Measurements from ENCODE around the gene DPEP1.

The DPEP1 gene

DNA sequence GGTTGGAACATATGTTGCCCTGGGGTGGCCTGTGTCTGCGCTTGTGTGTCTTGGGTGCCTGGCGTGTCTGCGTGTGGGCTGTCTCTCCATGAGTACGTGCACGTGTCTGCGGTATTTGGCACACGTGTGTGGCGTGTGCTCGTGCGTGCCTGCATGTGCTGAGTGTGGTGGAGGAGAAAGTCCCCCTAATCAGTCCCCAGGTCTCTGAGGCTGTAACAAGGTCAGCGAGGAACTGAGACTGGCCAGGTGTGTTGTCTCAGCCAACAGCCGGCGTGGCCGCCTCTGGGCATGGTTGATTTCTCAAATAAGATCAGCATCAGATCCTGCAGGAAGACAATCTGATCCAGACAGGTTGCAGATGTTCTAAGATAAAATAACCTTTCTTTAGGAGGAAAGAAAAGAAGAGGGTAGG is 41.4 kb upstream of the DPEP1 start:
- Histone ChIP-seq H3K4me1 (ENCODE audit: control insufficient read depth, insufficient read depth, low read length) (peaks cover 2% of the 10 kb centered on the region), H3K27me3 (ENCODE audit: control insufficient read depth, insufficient read depth, low read length) (peaks cover 4% of the 10 kb centered on the region; the same call in 1 of the 2 replicates), H3K4me3 (ENCODE audit: low read length) (no peak overlapping the region), H3K9me3 (ENCODE audit: control insufficient read depth, insufficient read depth, low read length) (no peaks in the 10 kb centered on the region), H3K36me3 (ENCODE audit: control insufficient read depth, insufficient read depth, low read length) (no peaks in the 10 kb centered on the region; the same call in 1 of the 2 replicates), H3K27ac (ENCODE audit: low read length) (no peak overlapping the region)
- WGBS (ENCODE audit: insufficient coverage, insufficient read length), result no CpG with 5 or more reads among the region's 14 CpGs
- no peak for DNase-seq (ENCODE audit: low read depth, low spot score)

- Histone ChIP-seq H3K4me3 (ENCODE audit: low read length) (no peak overlapping the region), H3K27ac (ENCODE audit: low read length) (no peak overlapping the region), H3K9me3 (ENCODE audit: control insufficient read depth, insufficient read depth, low read length) (no peaks in the 10 kb centered on the region), H3K27me3 (ENCODE audit: control insufficient read depth, insufficient read depth, low read length) (peaks cover 4% of the 10 kb centered on the region; the same call in 1 of the 2 replicates), H3K4me1 (ENCODE audit: control insufficient read depth, insufficient read depth, low read length) (peaks cover 2% of the 10 kb centered on the region), H3K36me3 (ENCODE audit: control insufficient read depth, insufficient read depth, low read length) (no peaks in the 10 kb centered on the region; the same call in 1 of the 2 replicates)
- DNase-seq (ENCODE audit: low read depth, low spot score), result no peak
- WGBS (ENCODE audit: insufficient coverage, insufficient read length), result no CpG with 5 or more reads among the region's 19 CpGs
Observed at GRCh38 chr16:89572485-89573205, 40.8 kb upstream of the DPEP1 start.

GRCh38 chr16:89573826-89574680 is 39.4 kb upstream of the DPEP1 start:
- H3K9me3 ChIP-seq (ENCODE audit: control insufficient read depth, insufficient read depth, low read length), result no peaks in the 10 kb centered on the region
- no CpG with 5 or more reads among the region's 31 CpGs for WGBS (ENCODE audit: insufficient coverage, insufficient read length)
- peaks cover 2% of the 10 kb centered on the region for H3K4me1 ChIP-seq (ENCODE audit: control insufficient read depth, insufficient read depth, low read length)
- H3K27ac ChIP-seq (ENCODE audit: low read length), result no peak overlapping the region
- H3K4me3 ChIP-seq (ENCODE audit: low read length), result peak overlapping the region; percentile 68; the same call in 1 of the 2 replicates
- H3K27me3 ChIP-seq (ENCODE audit: control insufficient read depth, insufficient read depth, low read length), result peaks cover 4% of the 10 kb centered on the region; the same call in 1 of the 2 replicates
- no peaks in the 10 kb centered on the region; the same call in 1 of the 2 replicates for H3K36me3 ChIP-seq (ENCODE audit: control insufficient read depth, insufficient read depth, low read length)
- DNase-seq (ENCODE audit: low read depth, low spot score), result no peak

GRCh38 chr16:89574681-89575246 is 38.7 kb upstream of the DPEP1 start:
- Histone ChIP-seq H3K9me3 (ENCODE audit: control insufficient read depth, insufficient read depth, low read length) (no peaks in the 10 kb centered on the region), H3K4me3 (ENCODE audit: low read length) (peak overlapping the region; percentile 68; the same call in 1 of the 2 replicates), H3K4me1 (ENCODE audit: control insufficient read depth, insufficient read depth, low read length) (peaks cover 2% of the 10 kb centered on the region), H3K36me3 (ENCODE audit: control insufficient read depth, insufficient read depth, low read length) (peaks cover 3% of the 10 kb centered on the region), H3K27me3 (ENCODE audit: control insufficient read depth, insufficient read depth, low read length) (peaks cover 4% of the 10 kb centered on the region; the same call in 1 of the 2 replicates), H3K27ac (ENCODE audit: low read length) (no peak overlapping the region)
- WGBS (ENCODE audit: insufficient coverage, insufficient read length), result no CpG with 5 or more reads among the region's 55 CpGs
- DNase-seq (ENCODE audit: low read depth, low spot score), result no peak

DNA sequence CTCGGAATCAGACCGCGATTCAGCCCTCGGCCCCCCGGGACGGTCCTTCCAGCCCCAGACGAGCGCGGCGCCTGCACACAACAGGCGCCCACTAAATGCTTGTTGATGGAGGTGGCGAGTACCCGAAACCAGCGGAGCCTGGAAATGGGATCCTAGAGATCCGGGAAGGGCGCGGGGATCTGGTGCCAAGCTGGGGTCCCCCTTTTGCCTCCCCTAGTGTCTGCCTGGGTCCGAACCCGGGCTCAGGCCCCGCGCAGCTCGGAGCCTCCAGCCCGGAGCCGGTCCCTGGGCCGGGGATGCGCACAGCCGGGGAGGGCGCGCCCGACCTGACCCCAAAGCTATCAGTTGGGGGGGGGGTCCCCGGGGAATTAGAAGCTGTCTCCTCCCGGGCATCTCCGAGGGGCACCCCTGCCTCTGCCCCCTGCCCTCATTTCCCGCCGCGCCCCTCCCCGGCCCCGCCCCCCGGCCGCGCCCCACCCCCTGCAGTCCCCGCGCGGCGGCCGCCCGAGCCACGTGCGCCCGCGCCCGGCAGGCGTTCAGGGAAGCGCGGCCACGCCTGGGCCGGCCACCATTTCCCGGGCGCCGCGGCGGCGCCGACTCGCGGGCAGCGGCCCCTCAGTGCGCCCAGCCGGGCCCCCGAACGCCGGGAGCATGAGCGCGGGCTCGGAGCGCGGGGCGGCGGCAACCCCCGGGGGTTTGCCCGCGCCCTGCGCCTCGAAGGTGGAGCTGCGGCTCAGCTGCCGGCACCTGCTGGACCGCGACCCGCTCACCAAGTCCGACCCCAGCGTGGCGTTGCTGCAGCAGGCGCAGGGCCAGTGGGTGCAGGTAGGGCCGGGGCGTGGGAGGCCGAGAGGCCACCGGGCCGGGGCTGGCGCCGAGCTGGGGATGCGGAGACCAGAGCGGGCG is 37.9 kb upstream of the DPEP1 start, which contains the start of gene CPNE7:
Gene CPNE7, plus strand, starts transcription at position 512 of the 906 bp plus-strand sequence. Its CDS starts 140 bp downstream, at position 652.
- peak within 1 kb of the TSS; percentile 68; the same call in 1 of the 2 replicates for H3K4me3 ChIP-seq (ENCODE audit: low read length)
- peaks cover 4% of the 10 kb centered on the region for H3K36me3 ChIP-seq (ENCODE audit: control insufficient read depth, insufficient read depth, low read length)
- no peak within 1 kb of the TSS for H3K27ac ChIP-seq (ENCODE audit: low read length)
- no CpG with 5 or more reads among the region's 103 CpGs for WGBS (ENCODE audit: insufficient coverage, insufficient read length)
- H3K9me3 ChIP-seq (ENCODE audit: control insufficient read depth, insufficient read depth, low read length), result no peaks in the 10 kb centered on the region
- H3K27me3 ChIP-seq (ENCODE audit: control insufficient read depth, insufficient read depth, low read length), result peaks cover 4% of the 10 kb centered on the region; the same call in 1 of the 2 replicates
- peaks cover 2% of the 10 kb centered on the region for H3K4me1 ChIP-seq (ENCODE audit: control insufficient read depth, insufficient read depth, low read length)
- DNase-seq (ENCODE audit: low read depth, low spot score), result no peak

- Histone ChIP-seq H3K27ac (ENCODE audit: low read length) (no peak overlapping the region), H3K4me3 (ENCODE audit: low read length) (peak overlapping the region; percentile 68; the same call in 1 of the 2 replicates), H3K27me3 (ENCODE audit: control insufficient read depth, insufficient read depth, low read length) (peaks cover 4% of the 10 kb centered on the region; the same call in 1 of the 2 replicates), H3K4me1 (ENCODE audit: control insufficient read depth, insufficient read depth, low read length) (peaks cover 2% of the 10 kb centered on the region), H3K9me3 (ENCODE audit: control insufficient read depth, insufficient read depth, low read length) (no peaks in the 10 kb centered on the region), H3K36me3 (ENCODE audit: control insufficient read depth, insufficient read depth, low read length) (peaks cover 6% of the 10 kb centered on the region)
- DNase-seq (ENCODE audit: low read depth, low spot score), result no peak
- WGBS (ENCODE audit: insufficient coverage, insufficient read length), result no CpG with 5 or more reads among the region's 89 CpGs
Observed at GRCh38 chr16:89576153-89577054, 37.0 kb upstream of the DPEP1 start.

DNA sequence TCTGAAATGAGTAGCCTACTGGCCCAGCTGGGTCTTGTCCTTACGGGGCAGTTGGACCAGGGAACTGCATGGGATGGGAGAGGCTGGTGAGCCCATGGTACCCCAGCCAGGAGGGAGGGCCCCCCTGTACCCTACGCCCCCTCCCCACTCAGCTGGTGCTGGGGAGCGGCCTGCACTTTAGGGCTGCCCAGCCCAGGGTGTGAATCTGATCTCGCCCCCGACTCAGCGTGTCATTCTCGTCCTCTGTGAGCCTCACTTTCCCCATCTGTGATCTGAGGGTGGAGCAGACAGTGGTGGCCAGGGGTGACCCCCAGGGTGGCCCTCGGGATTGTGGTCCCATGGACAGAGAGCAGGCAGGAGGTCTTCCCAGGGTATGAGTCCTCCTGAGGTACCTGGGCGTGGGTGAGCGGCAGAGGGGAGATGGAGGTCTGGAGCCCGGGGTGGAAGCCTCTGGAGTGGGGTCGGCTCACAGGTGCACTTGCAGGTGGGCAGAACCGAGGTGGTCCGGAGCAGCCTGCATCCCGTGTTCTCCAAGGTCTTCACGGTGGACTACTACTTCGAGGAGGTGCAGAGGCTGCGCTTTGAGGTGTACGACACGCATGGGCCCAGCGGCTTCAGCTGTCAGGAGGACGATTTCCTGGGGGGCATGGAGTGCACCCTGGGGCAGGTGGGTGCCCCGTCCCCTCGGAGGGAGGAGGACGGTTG is 36.2 kb upstream of the DPEP1 start:
- DNase-seq (ENCODE audit: low read depth, low spot score), result no peak
- H3K27ac ChIP-seq (ENCODE audit: low read length), result no peak overlapping the region
- no CpG with 5 or more reads among the region's 25 CpGs for WGBS (ENCODE audit: insufficient coverage, insufficient read length)
- peaks cover 6% of the 10 kb centered on the region for H3K36me3 ChIP-seq (ENCODE audit: control insufficient read depth, insufficient read depth, low read length)
- H3K4me3 ChIP-seq (ENCODE audit: low read length), result no peak overlapping the region
- H3K27me3 ChIP-seq (ENCODE audit: control insufficient read depth, insufficient read depth, low read length), result peaks cover 4% of the 10 kb centered on the region; the same call in 1 of the 2 replicates
- peaks cover 2% of the 10 kb centered on the region for H3K4me1 ChIP-seq (ENCODE audit: control insufficient read depth, insufficient read depth, low read length)
- no peaks in the 10 kb centered on the region for H3K9me3 ChIP-seq (ENCODE audit: control insufficient read depth, insufficient read depth, low read length)

- WGBS (ENCODE audit: insufficient coverage, insufficient read length), result 50% methylated on average over 2 of the region's 15 CpGs
- DNase-seq (ENCODE audit: low read depth, low spot score), result no peak
- no peak overlapping the region for H3K27ac ChIP-seq (ENCODE audit: low read length)
- H3K4me1 ChIP-seq (ENCODE audit: control insufficient read depth, insufficient read depth, low read length), result no peaks in the 10 kb centered on the region; the same call in 1 of the 2 replicates
- peaks cover 4% of the 10 kb centered on the region; the same call in 1 of the 2 replicates for H3K27me3 ChIP-seq (ENCODE audit: control insufficient read depth, insufficient read depth, low read length)
- H3K4me3 ChIP-seq (ENCODE audit: low read length), result no peak overlapping the region
- peaks cover 11% of the 10 kb centered on the region for H3K36me3 ChIP-seq (ENCODE audit: control insufficient read depth, insufficient read depth, low read length)
- no peaks in the 10 kb centered on the region for H3K9me3 ChIP-seq (ENCODE audit: control insufficient read depth, insufficient read depth, low read length)
Observed at GRCh38 chr16:89579351-89579750, 34.1 kb upstream of the DPEP1 start.

Measured in iPS DF 6.9 (cell line).